Right lobe of liver (tissue), 6 donors: ENCODE data around the gene ZBTB7C. TPM values are rescaled to one million over a fixed set of nuclear protein-coding genes. Genes with fewer than 3 reads are reported as not detected.

Experiments used
- ATAC-seq, 4 donors: fragments of 200-7000 bp; cut with Tn5 transposase; one replicate each; pipeline ENCODE4 v1.9.1; 2020; ENCODE audit warnings: mild to moderate bottlenecking in 4 of 4, moderate library complexity in 4 of 4
- DNase-seq, 3 donors: peaks; one replicate each; pipeline ENCODE4 v3.0.0-alpha.2; 2020
- H3K27ac ChIP-seq, 3 donors: fragments of 200-600 bp; one replicate each; pipeline ENCODE4 v1.8.0; 2022
- H3K27me3 ChIP-seq, 2 donors: fragments of 200-600 bp; one replicate each; pipeline ENCODE4 v1.8.0; 2022
- H3K36me3 ChIP-seq, 4 donors: fragments of 200-600 bp; sonication (generic) in 1 of 4; one replicate each; pipeline versions ENCODE4 v1.5.1 to v1.8.0; 2017 to 2022; ENCODE audit warnings: control low read depth in 1 of 4
- H3K4me1 ChIP-seq, 4 donors: fragments of 200-600 bp; sonication (generic) in 1 of 4; one replicate each; pipeline versions ENCODE4 v1.5.1 to v1.8.0; 2017 to 2022; ENCODE audit warnings: control low read depth in 1 of 4
- H3K4me3 ChIP-seq, 3 donors: fragments of 200-600 bp; one replicate each; pipeline ENCODE4 v1.8.0; 2022
- H3K9me3 ChIP-seq, 4 donors: fragments of 200-600 bp; sonication (generic) in 1 of 4; one replicate each; pipeline versions ENCODE4 v1.5.1 to v1.8.0; 2017 to 2022; ENCODE audit warnings: control low read depth in 1 of 4
- CTCF ChIP-seq, 4 donors: fragments of 200-600 bp in 3 of 4; fragments of 450-650 bp in 1 of 4; IDR thresholded peaks; one replicate each; pipeline versions ENCODE4 v1.5.1 to v1.8.0; 2016 to 2022; ENCODE audit warnings: antibody characterized with exemption in 4 of 4, mild to moderate bottlenecking in 2 of 4
- POLR2A ChIP-seq: fragments of 450-650 bp; IDR thresholded peaks from one replicate; pipeline ENCODE4 v1.6.1; 2017; ENCODE audit warnings: antibody characterized with exemption, mild to moderate bottlenecking
- WGBS: methylation state at CpG from one replicate; pipeline ENCODE4 v1.1.6; 2018; ENCODE audit warnings: low coverage, low lambda C conversion rate; ENCODE audit not compliant: insufficient coverage; ENCODE audit errors: missing lambda C conversion rate; 5-methylcytosine and 5-hydroxymethylcytosine counted together
- intact Hi-C, 2 donors: fragments of 100-400 bp; cut with DNase I; formaldehyde crosslinking; loops; one replicate each; pipeline versions ENCODE4 v1.11.2 to v1.14.1; 2022
- total RNA-seq, 6 experiments: library from RNA; depleted of rRNA in 2 of 6; stranded (reverse); fragments of >200 nt in 2 of 6; fragmentation: NEBNext Ultra II Directional in 3 of 6; extraction: Animal tissue kit (Norgen Biotek cat#: 25700) in 3 of 6; gene quantifications; one replicate each; pipeline versions ENCODE4 v1.1.0 to v1.2.4, GENCODE V29; 2016 to 2023
- donor health status: DM: no; HTN: yes; CAD: no.
- donor health status: DM: no; HTN: no; CAD: no.
- donor health status: DM: no; HTN: no; CAD: no.
- donor health status: DM: no; HTN: yes; CAD: no.
- donor health status: DM: no; HTN: yes; CAD: no.

ZBTB7C gene
- total RNA-seq, 6 experiments from 2014 or later = 1.1 to 1.7 (median 1.3) TPM

GRCh38 chr18:48385596-48385995, 23.6 kb downstream of the ZBTB7C start:
- Histone ChIP-seq H3K4me3 (no peak overlapping the region), H3K4me1 (no peaks in the 10 kb centered on the region), H3K27ac (no peak overlapping the region), H3K9me3 (no peaks in the 10 kb centered on the region), H3K36me3 (no peaks in the 10 kb centered on the region), H3K27me3 (no peaks in the 10 kb centered on the region)
- ATAC-seq (no peak), DNase-seq (no peak)
- TF ChIP-seq CTCF (IDR thresholded peaks at IDR 0.05) = no peak
- TF ChIP-seq POLR2A = no peak
- 78% methylated on average over 7 of the region's 12 CpGs for WGBS
- intact Hi-C loops = no loop called here

- DNase-seq = no peak
- TF ChIP-seq CTCF (IDR thresholded peaks at IDR 0.05) (no peak), POLR2A (no peak)
- Histone ChIP-seq H3K9me3 (no peaks in the 10 kb centered on the region), H3K36me3 (no peaks in the 10 kb centered on the region), H3K4me1 (no peaks in the 10 kb centered on the region), H3K4me3 (no peak overlapping the region), H3K27me3 (no peaks in the 10 kb centered on the region), H3K27ac (no peak overlapping the region)
- 0% methylated on average over 1 of the region's 3 CpGs for WGBS
- intact Hi-C loops = no loop called here
- ATAC-seq = no peak
Measured at GRCh38 chr18:48376934-48377333, 32.2 kb downstream of the ZBTB7C start.

GRCh38 chr18:48376406-48376805, 32.8 kb downstream of the ZBTB7C start:
- Histone ChIP-seq H3K27ac (no peak overlapping the region), H3K4me1 (no peaks in the 10 kb centered on the region), H3K36me3 (no peaks in the 10 kb centered on the region), H3K27me3 (no peaks in the 10 kb centered on the region), H3K9me3 (no peaks in the 10 kb centered on the region), H3K4me3 (no peak overlapping the region)
- no peak for TF ChIP-seq CTCF (IDR thresholded peaks at IDR 0.05)
- no peak for TF ChIP-seq POLR2A
- intact Hi-C loops = no loop called here
- DNase-seq = no peak
- no peak for ATAC-seq
- WGBS = 56% methylated on average over 2 of the region's 6 CpGs

- DNase-seq = no peak
- ATAC-seq = no peak
- intact Hi-C loops = no loop called here
- H3K27ac ChIP-seq = no peak overlapping the region
- H3K4me1 ChIP-seq = no peaks in the 10 kb centered on the region
- no peaks in the 10 kb centered on the region for H3K36me3 ChIP-seq
- no peaks in the 10 kb centered on the region for H3K27me3 ChIP-seq
- H3K4me3 ChIP-seq = no peak overlapping the region
- TF ChIP-seq POLR2A = no peak
- H3K9me3 ChIP-seq = no peaks in the 10 kb centered on the region
- 48% methylated on average over 5 of the region's 7 CpGs for WGBS
Measured at GRCh38 chr18:48375150-48375800, 33.9 kb downstream of the ZBTB7C start.

GRCh38 chr18:48374423-48375149, 34.6 kb downstream of the ZBTB7C start:
- no peak for TF ChIP-seq CTCF (IDR thresholded peaks at IDR 0.05)
- no peak for TF ChIP-seq POLR2A
- Histone ChIP-seq H3K4me3 (no peak overlapping the region), H3K27me3 (no peaks in the 10 kb centered on the region), H3K36me3 (no peaks in the 10 kb centered on the region), H3K27ac (no peak overlapping the region), H3K9me3 (no peaks in the 10 kb centered on the region), H3K4me1 (no peaks in the 10 kb centered on the region)
- WGBS = 39% methylated on average over 5 of the region's 7 CpGs
- no peak for ATAC-seq
- DNase-seq = no peak
- intact Hi-C loops = no loop called here
